KOPT-K1 (cell line): ENCODE results near the gene PCK2.

Experiments used
- H3K27ac ChIP-seq: fragments of 200-600 bp; sonication (generic); 2 replicates; pipeline ENCODE4 v1.5.1; 2016; ENCODE audit warnings: antibody characterized with exemption, mild to moderate bottlenecking, low read depth, low read length; ENCODE audit not compliant: poor library complexity, severe bottlenecking
- H3K36me3 ChIP-seq: fragments of 200-600 bp; sonication (generic); 2 replicates; pipeline ENCODE4 v1.5.1; 2017; ENCODE audit warnings: antibody characterized with exemption, mild to moderate bottlenecking, low read length, moderate library complexity; ENCODE audit not compliant: insufficient read depth
- H3K9me3 ChIP-seq: fragments of 200-600 bp; sonication (generic); 2 replicates; pipeline ENCODE4 v1.5.1; 2017; ENCODE audit warnings: antibody characterized with exemption, low read length, mild to moderate bottlenecking; ENCODE audit not compliant: insufficient read depth, poor library complexity, severe bottlenecking

Gene PCK2

GRCh38 chr14:24068711-24069410, 25.2 kb upstream of the PCK2 start:
- Histone ChIP-seq H3K27ac (no peak overlapping the region), H3K9me3 (no peaks in the 10 kb centered on the region), H3K36me3 (no peaks in the 10 kb centered on the region)

GRCh38 chr14:24069411-24069735, 24.7 kb upstream of the PCK2 start:
- H3K36me3 ChIP-seq = no peaks in the 10 kb centered on the region
- H3K9me3 ChIP-seq = no peaks in the 10 kb centered on the region
- no peak overlapping the region for H3K27ac ChIP-seq

GRCh38 chr14:24070285-24071143, 23.6 kb upstream of the PCK2 start:
- Histone ChIP-seq H3K36me3 (no peaks in the 10 kb centered on the region), H3K9me3 (no peaks in the 10 kb centered on the region)

GRCh38 chr14:24071144-24071697, 22.9 kb upstream of the PCK2 start, which contains the start of gene CPNE6:
Gene CPNE6 (plus strand): TSS chr14:24071562. CDS start chr14:24072937, 1,375 bp downstream.
- Histone ChIP-seq H3K27ac (no peak within 1 kb of the TSS), H3K9me3 (no peaks in the 10 kb centered on the region), H3K36me3 (no peaks in the 10 kb centered on the region)

More at GRCh38 chr14:24070285-24071143, 23.6 kb upstream of the PCK2 start:
- H3K27ac ChIP-seq = no peak overlapping the region

GRCh38 chr14:24071836-24072430, 22.2 kb upstream of the PCK2 start:
- Histone ChIP-seq H3K27ac (no peak overlapping the region), H3K9me3 (no peaks in the 10 kb centered on the region), H3K36me3 (no peaks in the 10 kb centered on the region)

- H3K27ac ChIP-seq = no peak overlapping the region
- no peaks in the 10 kb centered on the region for H3K9me3 ChIP-seq
- H3K36me3 ChIP-seq = no peaks in the 10 kb centered on the region
Measured at GRCh38 chr14:24072436-24072835, 21.7 kb upstream of the PCK2 start.

- Histone ChIP-seq H3K27ac (no peak overlapping the region), H3K9me3 (no peaks in the 10 kb centered on the region), H3K36me3 (no peaks in the 10 kb centered on the region)
Measured at GRCh38 chr14:24072881-24073877, 20.9 kb upstream of the PCK2 start.

- Histone ChIP-seq H3K36me3 (no peaks in the 10 kb centered on the region), H3K9me3 (no peaks in the 10 kb centered on the region), H3K27ac (no peak overlapping the region)
Measured at GRCh38 chr14:24074625-24075484, 19.3 kb upstream of the PCK2 start.

GRCh38 chr14:24075485-24076301, 18.4 kb upstream of the PCK2 start:
- Histone ChIP-seq H3K27ac (no peak overlapping the region), H3K9me3 (no peaks in the 10 kb centered on the region), H3K36me3 (no peaks in the 10 kb centered on the region)

- Histone ChIP-seq H3K9me3 (no peaks in the 10 kb centered on the region), H3K36me3 (no peaks in the 10 kb centered on the region), H3K27ac (no peak overlapping the region)
Measured at GRCh38 chr14:24076302-24076601, 17.9 kb upstream of the PCK2 start.

GRCh38 chr14:24077086-24077485, 17.0 kb upstream of the PCK2 start:
- no peaks in the 10 kb centered on the region for H3K36me3 ChIP-seq
- H3K9me3 ChIP-seq = no peaks in the 10 kb centered on the region
- no peak overlapping the region for H3K27ac ChIP-seq

- H3K36me3 ChIP-seq = no peaks in the 10 kb centered on the region
- no peak overlapping the region for H3K27ac ChIP-seq
- H3K9me3 ChIP-seq = no peaks in the 10 kb centered on the region
Measured at GRCh38 chr14:24078146-24078545, 16.0 kb upstream of the PCK2 start.

GRCh38 chr14:24079491-24080141, 14.5 kb upstream of the PCK2 start:
- Histone ChIP-seq H3K36me3 (no peaks in the 10 kb centered on the region), H3K9me3 (no peaks in the 10 kb centered on the region), H3K27ac (no peak overlapping the region)
